H9 (cell line): Measurements from ENCODE around the gene MSLN. TPM values are rescaled to one million over a fixed set of nuclear protein-coding genes. Genes with fewer than 3 reads are reported as not detected.

Source experiments
- DNase-seq: peaks from one replicate; pipeline ENCODE4 v3.0.0-alpha.2; 2017
- H2AFZ ChIP-seq: one replicate; pipeline ENCODE4 v1.6.1; 2013; ENCODE audit warnings: mild to moderate bottlenecking, low read length, control low read depth, moderate library complexity
- H2AK5ac ChIP-seq: 2 replicates; pipeline ENCODE4 v1.6.1; 2013; ENCODE audit warnings: low read length, control low read depth, mixed read lengths; ENCODE audit not compliant: insufficient read length
- H2BK120ac ChIP-seq: one replicate; pipeline ENCODE4 v1.6.1; 2013; ENCODE audit warnings: low read depth, mild to moderate bottlenecking, low read length, control low read depth, inconsistent platforms; ENCODE audit not compliant: poor library complexity, severe bottlenecking
- H2BK12ac ChIP-seq: 2 replicates; pipeline ENCODE4 v1.6.1; 2013; ENCODE audit warnings: low read length, control low read depth, mixed read lengths, low read depth; ENCODE audit not compliant: insufficient read length
- H2BK15ac ChIP-seq: 2 replicates; pipeline ENCODE4 v1.6.1; 2013; ENCODE audit warnings: low read depth, low read length, control low read depth
- H2BK20ac ChIP-seq: one replicate; pipeline ENCODE4 v1.6.1; 2013; ENCODE audit warnings: low read depth, mild to moderate bottlenecking, low read length, control low read depth, inconsistent platforms; ENCODE audit not compliant: poor library complexity, severe bottlenecking
- H2BK5ac ChIP-seq: 2 replicates; pipeline ENCODE4 v1.6.1; 2013; ENCODE audit warnings: low read length, control low read depth, mixed read lengths; ENCODE audit not compliant: insufficient read length
- H3K14ac ChIP-seq: 2 replicates; pipeline ENCODE4 v1.6.1; 2013; ENCODE audit warnings: low read length, control low read depth; ENCODE audit not compliant: insufficient read depth
- H3K18ac ChIP-seq: 2 replicates; pipeline ENCODE4 v1.6.1; 2013; ENCODE audit warnings: low read depth, mild to moderate bottlenecking, mixed read lengths, low read length, control low read depth; ENCODE audit not compliant: insufficient read length
- H3K23ac ChIP-seq: 2 replicates; pipeline ENCODE4 v1.6.1; 2013; ENCODE audit warnings: low read length, control low read depth, mixed read lengths, low read depth; ENCODE audit not compliant: insufficient read length
- H3K23me2 ChIP-seq: 2 replicates; pipeline ENCODE4 v1.6.1; 2013; ENCODE audit warnings: low read depth, mild to moderate bottlenecking, mixed read lengths, low read length, control low read depth; ENCODE audit not compliant: insufficient read length, poor library complexity, severe bottlenecking
- H3K27ac ChIP-seq: 2 replicates; pipeline ENCODE4 v1.5.1; 2013; ENCODE audit warnings: low read length, control low read depth, mixed read lengths, low read depth; ENCODE audit not compliant: insufficient read length
- H3K27me3 ChIP-seq: 2 replicates; pipeline ENCODE4 v1.6.1; 2013; ENCODE audit warnings: low read length, control low read depth, inconsistent platforms; ENCODE audit not compliant: insufficient read depth
- H3K4ac ChIP-seq: 2 replicates; pipeline ENCODE4 v1.6.1; 2013; ENCODE audit warnings: low read depth, mild to moderate bottlenecking, control low read depth, inconsistent platforms, low read length, moderate library complexity
- H3K4me1 ChIP-seq: 2 replicates; pipeline ENCODE4 v1.6.1; 2013; ENCODE audit warnings: low read length, control low read depth, inconsistent platforms; ENCODE audit not compliant: insufficient read depth
- H3K4me2 ChIP-seq: 2 replicates; pipeline ENCODE4 v1.6.1; 2013; ENCODE audit warnings: low read length, control low read depth, mixed read lengths; ENCODE audit not compliant: insufficient read length, insufficient read depth
- H3K56ac ChIP-seq: 2 replicates; pipeline ENCODE4 v1.6.1; 2013; ENCODE audit warnings: low read depth, mild to moderate bottlenecking, mixed read lengths, low read length, control low read depth; ENCODE audit not compliant: insufficient read length
- H3K79me1 ChIP-seq: 2 replicates; pipeline ENCODE4 v1.6.1; 2013; ENCODE audit warnings: low read depth, mild to moderate bottlenecking, moderate library complexity, low read length, control low read depth, inconsistent platforms; ENCODE audit not compliant: insufficient read depth, poor library complexity, severe bottlenecking
- H3K79me2 ChIP-seq: 2 replicates; pipeline ENCODE4 v1.6.1; 2013; ENCODE audit warnings: low read length, control low read depth, inconsistent platforms; ENCODE audit not compliant: insufficient read depth
- H3K9ac ChIP-seq: 2 replicates; pipeline ENCODE4 v1.6.1; 2013; ENCODE audit warnings: low read length, control low read depth, mixed read lengths; ENCODE audit not compliant: insufficient read length; ENCODE audit errors: extremely low read depth
- H3K9me3 ChIP-seq: one replicate; pipeline ENCODE4 v1.6.1; 2013; ENCODE audit warnings: low read depth, low read length, inconsistent platforms; ENCODE audit not compliant: control insufficient read depth
- H3T11ph ChIP-seq: one replicate; pipeline ENCODE4 v1.6.1; 2013; ENCODE audit warnings: mild to moderate bottlenecking, low read length, control low read depth, inconsistent platforms
- H4K20me1 ChIP-seq: one replicate; pipeline ENCODE4 v1.6.1; 2013; ENCODE audit not compliant: control insufficient read depth, insufficient read length, insufficient read depth
- H4K5ac ChIP-seq: 2 replicates; pipeline ENCODE4 v1.6.1; 2013; ENCODE audit warnings: low read depth, mild to moderate bottlenecking, mixed read lengths, low read length, control low read depth; ENCODE audit not compliant: insufficient read length
- H4K8ac ChIP-seq: replicated peaks from 2 replicates; pipeline ENCODE4 v1.6.1; 2013; ENCODE audit warnings: low read length, control low read depth, mixed read lengths, low read depth; ENCODE audit not compliant: insufficient read length
- H4K91ac ChIP-seq: 2 replicates; pipeline ENCODE4 v1.6.1; 2013; ENCODE audit warnings: low read depth, mild to moderate bottlenecking, moderate library complexity, mixed read lengths, low read length, control low read depth; ENCODE audit not compliant: insufficient read length
- H3K27ac Mint-ChIP-seq, 3 experiments: 2 replicates in 2 of 3; 3 replicates in 1 of 3; pipeline ENCODE4 v1.8.0; 2020 to 2021; ENCODE audit warnings: mixed read lengths in 3 of 3, mild to moderate bottlenecking in 1 of 3, moderate library complexity in 1 of 3
- H3K27me3 Mint-ChIP-seq: 2 replicates; pipeline ENCODE4 v1.8.0; 2021; ENCODE audit warnings: low read depth, mild to moderate bottlenecking, moderate library complexity, mixed read lengths
- H3K36me3 Mint-ChIP-seq, 3 experiments: 2 replicates in 2 of 3; 3 replicates in 1 of 3; pipeline ENCODE4 v1.8.0; 2020 to 2021; ENCODE audit warnings: low read depth in 3 of 3, mixed read lengths in 3 of 3; ENCODE audit not compliant: insufficient read depth in 1 of 3
- H3K4me1 Mint-ChIP-seq, 2 experiments: 2 replicates each; pipeline ENCODE4 v1.8.0; 2020; ENCODE audit warnings: mixed read lengths in 2 of 2
- H3K4me3 Mint-ChIP-seq, 2 experiments: 2 replicates in 1 of 2; 3 replicates in 1 of 2; pipeline ENCODE4 v1.8.0; 2020 to 2021; ENCODE audit warnings: mild to moderate bottlenecking in 2 of 2, mixed read lengths in 2 of 2, moderate library complexity in 1 of 2
- H3K9me3 Mint-ChIP-seq, 2 experiments: 2 replicates in 1 of 2; 3 replicates in 1 of 2; pipeline ENCODE4 v1.8.0; 2020; ENCODE audit warnings: mild to moderate bottlenecking in 2 of 2, mixed read lengths in 2 of 2, moderate library complexity in 1 of 2
- CTCF ChIP-seq: fragments of 200-600 bp; sonication (generic); conservative IDR thresholded peaks from 3 replicates; pipeline ENCODE4 v1.8.0; 2021; ENCODE audit warnings: antibody characterized with exemption, mild to moderate bottlenecking
- WGBS: extraction: QIAGEN DNeasy Blood & Tissue Kit; methylation state at CpG from one replicate; pipeline ENCODE4 v1.1.7; 2013; ENCODE audit warnings: missing lambda C conversion rate, low lambda C conversion rate, mixed read lengths; ENCODE audit not compliant: insufficient read length; ENCODE audit errors: extremely low coverage; 5-methylcytosine and 5-hydroxymethylcytosine counted together
- total RNA-seq: library from RNA; stranded (reverse); gene quantifications from 2 replicates; pipeline ENCODE4 v1.2.1, GENCODE V29; 2021

The MSLN gene
- total RNA-seq, 1 experiment from 2014 or later, result 0.22 TPM

- H3K27ac Mint-ChIP-seq, result no peak overlapping the region
- Histone ChIP-seq H4K20me1 (no peaks in the 10 kb centered on the region), H2BK15ac (no peak overlapping the region; the same call in 1 of the 2 replicates), H3K79me1 (no peaks in the 10 kb centered on the region), H3K4me2 (no peak overlapping the region), H2AK5ac (no peak overlapping the region), H3K9ac (no peak overlapping the region), H3K9me3 (no peaks in the 10 kb centered on the region), H2BK5ac (no peak overlapping the region), H3K18ac (no peak overlapping the region), H3K23me2 (peaks cover 11% of the 10 kb centered on the region), H3T11ph (no peak overlapping the region), H3K79me2 (no peaks in the 10 kb centered on the region), H3K27me3 (no peaks in the 10 kb centered on the region), H2BK20ac (no peak overlapping the region), H3K14ac (no peak overlapping the region), H3K4ac (no peak overlapping the region), H3K27ac (no peak overlapping the region), H2BK12ac (no peak overlapping the region), H4K91ac (no peak overlapping the region), H2AFZ (no peak overlapping the region), H2BK120ac (no peak overlapping the region), H3K56ac (no peak overlapping the region), H3K4me1 (no peaks in the 10 kb centered on the region), H3K23ac (no peak overlapping the region), H4K8ac (no peak overlapping the region), H4K5ac (no peak overlapping the region)
- H3K9me3 Mint-ChIP-seq, result no peaks in the 10 kb centered on the region
- no CpG with 5 or more reads among the region's 37 CpGs for WGBS
- no peaks in the 10 kb centered on the region for H3K4me1 Mint-ChIP-seq
- TF ChIP-seq CTCF, result no peak
- no peak overlapping the region; a peak in 1 of 5 replicates for H3K4me3 Mint-ChIP-seq
- DNase-seq, result no peak
- peaks cover 12% of the 10 kb centered on the region for H3K27me3 Mint-ChIP-seq
- peaks cover 0 to 12% (median 4%) of the 10 kb centered on the region in 3 experiments; a peak in 4 of 7 replicates for H3K36me3 Mint-ChIP-seq
Observed at GRCh38 chr16:729768-730665, 30.5 kb upstream of the MSLN start.
